HUES48 (cell line): Measurements from ENCODE around the gene FOXL2NB.

Source experiments
- H3K27ac ChIP-seq: one replicate; pipeline ENCODE4 v1.7.0; 2013; ENCODE audit warnings: low read depth, low read length, inconsistent platforms
- H3K27me3 ChIP-seq: 2 replicates; pipeline ENCODE4 v1.6.1; 2013; ENCODE audit warnings: mild to moderate bottlenecking, low read length; ENCODE audit not compliant: control insufficient read depth, insufficient read depth
- H3K36me3 ChIP-seq: 2 replicates; pipeline ENCODE4 v1.6.1; 2013; ENCODE audit warnings: low read length; ENCODE audit not compliant: control insufficient read depth, insufficient read depth
- H3K4me1 ChIP-seq: 2 replicates; pipeline ENCODE4 v1.6.1; 2013; ENCODE audit warnings: mild to moderate bottlenecking, low read length; ENCODE audit not compliant: control insufficient read depth, insufficient read depth
- H3K4me3 ChIP-seq: 2 replicates; pipeline ENCODE4 v1.5.1; 2013; ENCODE audit warnings: mild to moderate bottlenecking, low read depth, low read length
- H3K9ac ChIP-seq: 2 replicates; pipeline ENCODE4 v1.6.1; 2013; ENCODE audit warnings: mild to moderate bottlenecking, low read depth, low read length, moderate library complexity
- H3K9me3 ChIP-seq: 2 replicates; pipeline ENCODE4 v1.6.1; 2013; ENCODE audit warnings: low read length; ENCODE audit not compliant: control insufficient read depth, insufficient read depth

FOXL2NB gene

DNA sequence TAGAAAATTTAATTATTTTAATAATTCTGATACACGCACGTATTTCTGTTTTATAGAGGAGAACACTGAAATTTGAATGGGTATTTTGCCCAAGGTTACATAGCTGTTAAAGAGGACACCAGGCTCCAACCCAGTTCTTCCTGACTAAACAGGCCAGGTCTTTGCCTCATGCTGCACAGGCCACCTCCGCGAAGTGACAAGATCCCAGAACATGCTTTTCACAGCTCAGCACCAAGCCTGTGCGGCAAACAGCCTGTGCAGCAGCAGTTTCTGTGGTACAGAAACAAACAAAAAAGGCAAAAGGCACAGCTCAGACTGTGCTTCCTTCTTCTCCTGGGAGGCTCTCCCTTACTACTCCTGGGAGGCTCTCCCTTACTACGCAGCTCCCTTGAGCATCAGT, 6.6 kb upstream of the FOXL2NB start:
- no peaks in the 10 kb centered on the region for H3K36me3 ChIP-seq
- peaks cover 100% of the 10 kb centered on the region for H3K27me3 ChIP-seq
- H3K9me3 ChIP-seq = no peaks in the 10 kb centered on the region
- no peak overlapping the region for H3K27ac ChIP-seq
- H3K9ac ChIP-seq = no peak overlapping the region
- H3K4me3 ChIP-seq = no peak overlapping the region
- H3K4me1 ChIP-seq = peaks cover 42% of the 10 kb centered on the region

GRCh38 chr3:138941259-138941885, 5.6 kb upstream of the FOXL2NB start:
- Histone ChIP-seq H3K9ac (no peak overlapping the region), H3K4me1 (peaks cover 40% of the 10 kb centered on the region), H3K27me3 (peaks cover 100% of the 10 kb centered on the region), H3K27ac (no peak overlapping the region), H3K36me3 (no peaks in the 10 kb centered on the region), H3K4me3 (no peak overlapping the region), H3K9me3 (no peaks in the 10 kb centered on the region)

DNA sequence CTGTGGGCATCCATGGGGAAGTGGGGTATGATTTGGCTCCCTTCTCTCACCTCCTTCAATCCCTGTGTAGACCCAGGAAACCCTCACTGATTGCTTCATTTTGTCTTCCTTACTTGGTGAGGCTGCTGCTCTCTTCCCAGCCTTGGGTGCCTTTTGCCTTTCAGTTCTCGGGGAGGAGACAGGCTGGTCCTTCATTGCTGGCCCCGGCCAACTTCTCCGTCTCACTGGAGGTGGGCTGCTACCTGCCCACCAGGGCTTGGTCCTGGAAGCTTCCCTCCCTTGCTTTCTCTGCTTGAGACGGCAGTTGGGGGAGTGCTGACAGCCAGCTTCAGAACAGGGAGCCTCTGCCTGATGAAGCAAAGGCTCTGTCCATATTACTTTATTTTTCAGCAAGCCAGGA, 4.7 kb upstream of the FOXL2NB start:
- Histone ChIP-seq H3K27ac (no peak overlapping the region), H3K36me3 (no peaks in the 10 kb centered on the region), H3K9ac (no peak overlapping the region), H3K4me3 (no peak overlapping the region), H3K9me3 (no peaks in the 10 kb centered on the region), H3K27me3 (peaks cover 100% of the 10 kb centered on the region), H3K4me1 (peaks cover 32% of the 10 kb centered on the region)

DNA sequence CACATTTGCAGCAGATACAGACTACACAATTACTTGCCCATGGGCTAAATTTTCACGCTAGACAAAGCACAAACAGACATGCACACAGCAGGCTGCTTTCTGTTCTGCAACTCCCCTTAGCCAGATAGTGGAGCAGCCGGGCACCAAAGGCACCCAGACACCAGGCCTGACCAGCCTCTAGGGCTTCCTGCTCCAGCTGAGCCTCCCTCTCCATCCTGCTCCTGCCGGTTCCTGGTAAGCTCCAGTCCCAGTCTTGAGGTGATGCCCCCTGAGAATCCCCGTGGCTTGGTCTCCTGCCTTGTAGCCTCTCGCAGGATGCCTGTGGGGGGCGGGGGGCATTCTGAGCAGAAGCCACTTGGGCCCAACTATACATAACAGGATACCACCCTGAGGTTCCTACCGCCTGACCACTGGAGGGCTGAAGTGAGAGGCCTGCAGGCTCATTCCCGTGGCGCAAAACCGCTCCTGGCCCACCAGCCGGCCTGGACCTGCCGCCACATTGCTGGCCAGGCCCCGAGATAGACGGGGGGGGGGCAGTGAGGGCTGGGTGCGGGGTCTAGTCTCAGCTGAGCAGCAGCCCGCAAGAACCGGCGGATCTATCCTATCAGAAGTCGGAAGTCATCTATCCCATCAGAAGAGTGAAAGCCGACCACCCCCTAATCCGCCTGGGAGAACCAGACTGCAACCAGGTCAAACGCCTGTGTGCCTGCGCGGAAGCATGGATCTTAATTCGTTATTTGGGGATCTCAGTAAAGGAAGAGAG, 4.0 kb upstream of the FOXL2NB start:
- H3K4me1 ChIP-seq = peaks cover 34% of the 10 kb centered on the region
- H3K27me3 ChIP-seq = peaks cover 100% of the 10 kb centered on the region
- no peaks in the 10 kb centered on the region for H3K9me3 ChIP-seq
- no peak overlapping the region for H3K27ac ChIP-seq
- no peaks in the 10 kb centered on the region for H3K36me3 ChIP-seq
- no peak overlapping the region for H3K4me3 ChIP-seq
- no peak overlapping the region for H3K9ac ChIP-seq

DNA sequence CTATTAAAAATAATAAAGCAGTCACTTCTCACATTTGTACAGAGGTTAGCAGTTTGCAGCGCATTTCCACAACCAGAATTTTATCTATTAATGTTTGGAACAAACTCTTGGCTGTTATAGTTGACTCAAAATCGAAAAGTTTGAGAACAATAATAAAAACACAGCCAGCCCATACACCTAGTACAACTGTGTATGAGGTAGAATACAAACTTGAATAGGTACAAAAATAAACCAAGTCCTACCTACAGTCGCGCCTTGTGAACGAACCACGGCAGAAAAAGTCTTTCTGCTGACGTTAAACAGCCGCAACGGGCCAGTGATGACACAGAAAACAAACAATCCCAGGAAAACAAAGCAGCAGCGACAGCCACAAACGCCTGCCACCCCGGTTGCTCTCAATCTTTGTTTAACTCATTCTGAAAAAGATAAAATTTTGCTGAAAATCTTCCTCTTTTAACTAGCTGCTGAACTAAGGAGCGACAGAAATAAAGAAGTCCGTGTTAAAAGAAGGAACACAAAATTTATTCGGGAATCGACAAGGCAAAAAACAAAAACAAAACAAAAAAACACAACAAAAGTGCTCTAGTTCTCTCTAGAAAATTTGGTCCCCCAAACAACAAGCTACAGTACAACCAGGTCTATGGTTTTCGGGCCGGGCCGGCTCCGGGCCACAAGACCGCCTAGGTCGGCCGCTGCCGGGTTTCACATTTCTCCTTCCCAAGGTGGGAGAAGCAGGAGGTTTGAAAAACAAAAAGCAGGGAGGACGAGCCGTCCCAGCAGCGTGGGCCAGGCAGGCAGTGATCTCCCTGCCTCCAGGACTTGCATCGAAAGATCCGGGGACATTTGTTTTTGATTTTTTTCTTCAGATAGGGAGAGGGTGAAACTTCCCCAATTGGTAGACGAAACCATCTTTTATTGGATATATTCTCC, 3.0 kb upstream of the FOXL2NB start:
- Histone ChIP-seq H3K9me3 (no peaks in the 10 kb centered on the region), H3K27me3 (peaks cover 100% of the 10 kb centered on the region), H3K4me3 (peak overlapping the region; percentile 45), H3K27ac (no peak overlapping the region), H3K36me3 (no peaks in the 10 kb centered on the region), H3K9ac (no peak overlapping the region), H3K4me1 (peaks cover 41% of the 10 kb centered on the region)

DNA sequence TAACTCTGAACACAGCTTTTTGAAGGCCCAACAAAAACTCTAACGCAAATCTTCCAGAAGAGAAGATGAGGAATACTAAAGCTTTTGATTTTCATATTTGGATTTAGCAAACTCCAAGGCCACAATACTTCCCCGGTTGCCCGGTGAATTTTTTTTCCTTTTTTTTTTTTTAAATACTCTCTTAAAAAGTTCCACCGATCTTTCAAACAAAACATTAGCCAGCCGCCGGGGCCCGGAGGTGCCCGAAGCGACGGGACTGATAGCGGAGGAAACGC, 2.4 kb upstream of the FOXL2NB start:
- peak overlapping the region; percentile 45 for H3K4me3 ChIP-seq
- H3K27me3 ChIP-seq = peaks cover 100% of the 10 kb centered on the region

DNA sequence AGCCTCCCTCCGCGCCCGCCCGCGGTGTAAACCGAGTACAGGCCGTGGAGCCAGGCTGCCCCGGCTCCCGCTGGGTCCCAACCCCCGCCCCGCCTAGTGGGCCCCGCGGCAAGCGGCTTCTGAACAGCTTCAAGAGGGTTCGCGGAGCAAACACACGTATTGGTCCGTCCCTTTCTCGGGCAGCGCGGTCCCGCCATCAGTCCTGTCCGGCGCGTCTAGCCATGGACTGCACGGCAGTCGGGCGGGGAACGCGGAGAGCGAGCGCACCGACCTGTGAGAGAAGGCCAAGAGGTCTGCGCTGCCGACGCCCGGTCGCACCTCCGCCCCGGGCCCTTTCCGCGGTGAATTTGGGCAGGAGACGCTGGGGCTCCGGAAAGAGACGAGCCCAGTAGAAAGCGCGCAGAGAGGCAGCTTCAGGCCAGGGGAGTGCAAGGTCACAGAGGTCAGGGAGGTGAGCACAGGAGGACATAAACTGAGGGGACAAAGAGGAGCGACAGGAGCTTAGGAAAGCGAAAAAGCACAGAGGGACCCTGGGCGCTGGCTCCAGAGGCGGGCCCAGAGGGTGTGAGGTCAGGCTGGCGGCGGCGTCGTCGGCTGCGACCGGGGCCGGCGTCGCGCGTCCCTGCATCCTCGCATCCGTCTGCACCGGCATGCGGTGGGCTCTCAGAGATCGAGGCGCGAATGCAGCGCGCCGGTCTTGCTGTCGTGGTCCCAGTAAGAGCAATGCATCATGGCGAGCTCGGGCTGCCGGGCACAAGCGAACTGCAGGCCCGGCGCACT, 1.9 kb upstream of the FOXL2NB start:
- peaks cover 100% of the 10 kb centered on the region for H3K27me3 ChIP-seq
- H3K4me1 ChIP-seq = peaks cover 41% of the 10 kb centered on the region
- no peak overlapping the region for H3K9ac ChIP-seq
- peak overlapping the region; percentile 45 for H3K4me3 ChIP-seq
- no peak overlapping the region for H3K27ac ChIP-seq
- H3K9me3 ChIP-seq = no peaks in the 10 kb centered on the region
- H3K36me3 ChIP-seq = no peaks in the 10 kb centered on the region

More for the DNA sequence above, 2.4 kb upstream of the FOXL2NB start:
- Histone ChIP-seq H3K36me3 (no peaks in the 10 kb centered on the region), H3K4me1 (peaks cover 42% of the 10 kb centered on the region), H3K9ac (no peak overlapping the region), H3K9me3 (no peaks in the 10 kb centered on the region), H3K27ac (no peak overlapping the region)

GRCh38 chr3:138945709-138946662, 1.0 kb upstream of the FOXL2NB start:
- Histone ChIP-seq H3K4me3 (peak overlapping the region; percentile 60), H3K9ac (peak overlapping the region; percentile 12; the same call in 1 of the 2 replicates)

DNA sequence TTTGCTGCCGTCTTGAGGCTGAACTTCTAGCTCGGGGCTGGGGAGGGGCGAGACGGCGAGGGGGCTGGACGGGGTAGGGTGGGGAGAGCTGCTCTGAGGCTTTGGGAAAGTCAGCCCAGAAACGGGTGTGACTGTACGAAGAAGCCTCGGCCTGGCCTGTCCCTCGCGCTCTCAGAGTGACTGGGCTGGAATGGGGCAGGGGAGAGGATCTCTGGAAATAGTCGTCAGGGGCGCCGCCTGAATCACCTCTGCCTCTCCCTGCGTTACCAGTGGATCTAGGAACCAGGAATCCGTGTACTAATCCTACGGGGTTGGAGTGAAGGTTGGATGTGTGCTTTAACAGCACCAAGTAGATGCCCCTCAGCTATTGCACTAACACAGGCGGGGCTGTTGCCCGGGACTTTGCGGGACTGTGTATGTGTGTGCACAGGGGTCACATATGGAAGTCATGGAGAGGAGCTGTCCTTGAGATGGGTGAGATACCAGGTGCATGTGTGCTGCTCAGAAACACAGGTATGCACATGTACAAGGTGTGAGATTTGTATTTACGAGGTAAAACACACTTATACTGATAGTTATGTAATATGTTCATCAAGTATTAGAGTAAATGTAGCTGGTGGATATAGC, 591 bp downstream of the FOXL2NB start:
- Histone ChIP-seq H3K9ac (no peak overlapping the region), H3K4me1 (peaks cover 41% of the 10 kb centered on the region), H3K27ac (no peak overlapping the region), H3K27me3 (peaks cover 100% of the 10 kb centered on the region), H3K36me3 (no peaks in the 10 kb centered on the region), H3K9me3 (no peaks in the 10 kb centered on the region), H3K4me3 (peak overlapping the region; percentile 60)

More at GRCh38 chr3:138945709-138946662, 1.0 kb upstream of the FOXL2NB start:
- H3K9me3 ChIP-seq = no peaks in the 10 kb centered on the region
- peaks cover 100% of the 10 kb centered on the region for H3K27me3 ChIP-seq
- no peak overlapping the region for H3K27ac ChIP-seq
- peaks cover 41% of the 10 kb centered on the region for H3K4me1 ChIP-seq
- no peaks in the 10 kb centered on the region for H3K36me3 ChIP-seq
